ENCODE results near the gene ABCA3.

Gene ABCA3

GRCh38 chr16:2237102-2237482 is 103.4 kb downstream of the ABCA3 start:
- no peak overlapping the region for H3K4me2 ChIP-seq (ENCODE audit: low read length)
- no peaks in the 10 kb centered on the region for H3K9me2 ChIP-seq (ENCODE audit: low read depth, low read length)
- H4K20me1 ChIP-seq (ENCODE audit: insufficient read depth, low read length): no peaks in the 10 kb centered on the region
- peaks cover 71% of the 10 kb centered on the region for H3K36me3 ChIP-seq (ENCODE audit: insufficient read depth, low read length)
- no peak overlapping the region for H2AFZ ChIP-seq (ENCODE audit: low read length)
- H3K4me1 ChIP-seq (ENCODE audit: insufficient read depth, low read length, severe bottlenecking): no peaks in the 10 kb centered on the region
- H3K9me3 ChIP-seq (ENCODE audit: low read length): no peaks in the 10 kb centered on the region
- no peak overlapping the region for H3K27ac ChIP-seq (ENCODE audit: low read depth, low read length, poor library complexity, severe bottlenecking)
- H3F3A ChIP-seq (ENCODE audit: insufficient read depth, low read length): 0 out of 2 replicates have a peak, but pooled peaks cover 3% of the 10 kb centered on the region
- no peaks in the 10 kb centered on the region for H3K79me2 ChIP-seq (ENCODE audit: insufficient read depth, low read length)
- no peaks in the 10 kb centered on the region for H3K27me3 ChIP-seq (ENCODE audit: insufficient read depth, low read length)
- no peak overlapping the region for H3K9ac ChIP-seq (ENCODE audit: low read length)
- TF ChIP-seq EZH2 (IDR thresholded peaks at IDR 0.05; ENCODE audit: borderline replicate concordance, low read length) (no peak), CTCF (IDR thresholded peaks at IDR 0.05; ENCODE audit: low read length) (no peak)
- H3K4me3 ChIP-seq (ENCODE audit: low read depth, low read length, poor library complexity, severe bottlenecking): no peak overlapping the region

- no peak for TF ChIP-seq EZH2 (IDR thresholded peaks at IDR 0.05; ENCODE audit: borderline replicate concordance, low read length)
- no peak for TF ChIP-seq CTCF (IDR thresholded peaks at IDR 0.05; ENCODE audit: low read length)
- H4K20me1 ChIP-seq (ENCODE audit: insufficient read depth, low read length): no peaks in the 10 kb centered on the region
- no peaks in the 10 kb centered on the region for H3K9me2 ChIP-seq (ENCODE audit: low read depth, low read length)
- H3K4me2 ChIP-seq (ENCODE audit: low read length): no peak within 1 kb of the TSS
- no peaks in the 10 kb centered on the region for H3K27me3 ChIP-seq (ENCODE audit: insufficient read depth, low read length)
- H3K4me3 ChIP-seq (ENCODE audit: low read depth, low read length, poor library complexity, severe bottlenecking): no peak within 1 kb of the TSS
- H3F3A ChIP-seq (ENCODE audit: insufficient read depth, low read length): 0 out of 2 replicates have a peak, but pooled peaks cover 3% of the 10 kb centered on the region
- H3K9me3 ChIP-seq (ENCODE audit: low read length): no peaks in the 10 kb centered on the region
- no peak within 1 kb of the TSS for H3K9ac ChIP-seq (ENCODE audit: low read length)
- no peak within 1 kb of the TSS for H2AFZ ChIP-seq (ENCODE audit: low read length)
- H3K36me3 ChIP-seq (ENCODE audit: insufficient read depth, low read length): peaks cover 76% of the 10 kb centered on the region
- no peaks in the 10 kb centered on the region for H3K79me2 ChIP-seq (ENCODE audit: insufficient read depth, low read length)
- H3K27ac ChIP-seq (ENCODE audit: low read depth, low read length, poor library complexity, severe bottlenecking): no peak within 1 kb of the TSS
- no peaks in the 10 kb centered on the region for H3K4me1 ChIP-seq (ENCODE audit: insufficient read depth, low read length, severe bottlenecking)
These were observed 104.0 kb downstream of the ABCA3 start, which contains the start of gene DNASE1L2 for GRCh38 chr16:2236337-2237101. DNASE1L2 (plus strand) TSS chr16:2236444; CDS start chr16:2236817, 373 bp downstream.

GRCh38 chr16:2235695-2236336 is 104.7 kb downstream of the ABCA3 start:
- no peak overlapping the region for H3K4me3 ChIP-seq (ENCODE audit: low read depth, low read length, poor library complexity, severe bottlenecking)
- H3K9me3 ChIP-seq (ENCODE audit: low read length): no peaks in the 10 kb centered on the region
- TF ChIP-seq CTCF (IDR thresholded peaks at IDR 0.05; ENCODE audit: low read length) (no peak), EZH2 (IDR thresholded peaks at IDR 0.05; ENCODE audit: borderline replicate concordance, low read length) (no peak)
- H3K4me1 ChIP-seq (ENCODE audit: insufficient read depth, low read length, severe bottlenecking): no peaks in the 10 kb centered on the region
- no peak overlapping the region for H3K4me2 ChIP-seq (ENCODE audit: low read length)
- no peak overlapping the region for H3K9ac ChIP-seq (ENCODE audit: low read length)
- H4K20me1 ChIP-seq (ENCODE audit: insufficient read depth, low read length): no peaks in the 10 kb centered on the region
- 0 out of 2 replicates have a peak, but pooled peaks cover 3% of the 10 kb centered on the region for H3F3A ChIP-seq (ENCODE audit: insufficient read depth, low read length)
- no peaks in the 10 kb centered on the region for H3K9me2 ChIP-seq (ENCODE audit: low read depth, low read length)
- no peak overlapping the region for H3K27ac ChIP-seq (ENCODE audit: low read depth, low read length, poor library complexity, severe bottlenecking)
- H3K79me2 ChIP-seq (ENCODE audit: insufficient read depth, low read length): no peaks in the 10 kb centered on the region
- H3K36me3 ChIP-seq (ENCODE audit: insufficient read depth, low read length): peaks cover 83% of the 10 kb centered on the region
- no peaks in the 10 kb centered on the region for H3K27me3 ChIP-seq (ENCODE audit: insufficient read depth, low read length)
- H2AFZ ChIP-seq (ENCODE audit: low read length): no peak overlapping the region

Measured in OCI-LY1 (cell line).